Spleen (tissue), 11 donors: ENCODE measurements around the gene PRDM5. TPM values are rescaled to one million over a fixed set of nuclear protein-coding genes. Genes with fewer than 3 reads are reported as not detected.

Experiments
- DNase-seq: peaks from one replicate; pipeline ENCODE4 v3.0.0-alpha.2; 2020
- H3K27ac ChIP-seq, 8 donors: fragments of 200-600 bp; sonication (generic) in 7 of 8; 1 replicate in 4 of 8; 2 replicates in 4 of 8; pipeline versions ENCODE4 v1.5.0 to v1.8.0; 2016 to 2021; ENCODE audit warnings: inconsistent platforms in 4 of 8, mild to moderate bottlenecking in 4 of 8, moderate library complexity in 1 of 8
- H3K27me3 ChIP-seq, 7 donors: fragments of 200-600 bp; sonication (generic) in 6 of 7; replicated peaks in 1 of 7; 1 replicate in 4 of 7; 2 replicates in 3 of 7; pipeline versions ENCODE4 v1.5.0 to v1.8.0; 2016 to 2021; ENCODE audit warnings: inconsistent platforms in 3 of 7, mild to moderate bottlenecking in 1 of 7
- H3K36me3 ChIP-seq, 6 donors: fragments of 200-600 bp; sonication (generic) in 5 of 6; 1 replicate in 4 of 6; 2 replicates in 2 of 6; pipeline versions ENCODE4 v1.5.0 to v1.8.0; 2016 to 2021; ENCODE audit warnings: inconsistent platforms in 2 of 6
- H3K4me1 ChIP-seq, 6 donors: fragments of 200-600 bp; sonication (generic) in 5 of 6; 1 replicate in 3 of 6; 2 replicates in 3 of 6; pipeline versions ENCODE4 v1.5.0 to v1.8.0; 2016 to 2021; ENCODE audit warnings: inconsistent platforms in 3 of 6
- H3K4me3 ChIP-seq, 8 donors: fragments of 200-600 bp; sonication (generic) in 7 of 8; 1 replicate in 4 of 8; 2 replicates in 4 of 8; pipeline versions ENCODE4 v1.5.0 to v1.8.0; 2016 to 2021; ENCODE audit warnings: inconsistent platforms in 4 of 8, mild to moderate bottlenecking in 4 of 8, moderate library complexity in 2 of 8
- H3K9me3 ChIP-seq, 8 donors: fragments of 200-600 bp; sonication (generic) in 7 of 8; 1 replicate in 4 of 8; 2 replicates in 4 of 8; pipeline versions ENCODE4 v1.5.0 to v1.8.0; 2016 to 2021; ENCODE audit warnings: inconsistent platforms in 4 of 8
- POLR2A ChIP-seq, 3 donors: fragments of 450-650 bp; IDR thresholded peaks; one replicate each; pipeline ENCODE4 v1.5.1; 2017; ENCODE audit warnings: antibody characterized with exemption in 3 of 3, mild to moderate bottlenecking in 1 of 3
- POLR2AphosphoS5 ChIP-seq, 3 donors: sonication (generic); formaldehyde crosslinking; IDR thresholded peaks; one replicate each; pipeline ENCODE4 v1.5.1; 2017; ENCODE audit warnings: antibody characterized with exemption in 3 of 3
- WGBS, 5 donors: extraction: QIAGEN DNeasy Blood & Tissue Kit in 3 of 5; methylation state at CpG; one replicate each; pipeline versions ENCODE4 v1.1.5 to v1.1.7; 2013 to 2018; 5-methylcytosine and 5-hydroxymethylcytosine counted together
- intact Hi-C: fragments of 100-400 bp; cut with DNase I; formaldehyde crosslinking; loops from one replicate; pipeline ENCODE4 v1.15.0; 2023; ENCODE audit warnings: low total_unique reads
- polyA plus RNA-seq, 3 donors: library from polyadenylated mRNA; stranded (reverse); fragments of 200-250 nt; gene quantifications; one replicate each; pipeline ENCODE4 v1.2.1, GENCODE V29; 2013
- total RNA-seq, 7 donors: library from RNA; depleted of rRNA in 3 of 7; stranded (reverse); fragments of >200 nt in 3 of 7; fragmentation: NEBNext Ultra II Directional in 4 of 7; extraction: Animal tissue kit (Norgen Biotek cat#: 25700) in 4 of 7; gene quantifications; one replicate each; pipeline versions ENCODE4 v1.1.0 to v1.2.1, GENCODE V29; 2016 to 2021
- TF ChIP-seq, protein P1 (sequence below), 11 experiments: fragments of 200-600 bp in 7 of 11; fragments of 450-650 bp in 4 of 11; sonication (generic) in 4 of 11; IDR thresholded peaks in 8 of 11; conservative IDR thresholded peaks in 3 of 11; 1 replicate in 7 of 11; 2 replicates in 4 of 11; pipeline versions ENCODE4 v1.4.0 to v1.8.0; 2016 to 2021; ENCODE audit warnings: antibody characterized with exemption in 11 of 11, inconsistent platforms in 4 of 11, mild to moderate bottlenecking in 1 of 11
- donor health status: healthy with polysubstance abuse.
- donor health status: DM: no; HTN: no; CAD: no; lungs with moderate emphysema.
- donor health status: DM: no; HTN: no; CAD: no.
- donor health status: Bipolar disorder and iron deficiency.
- donor health status: healthy.
- donor health status: DM: no; HTN: no; CAD: no.
- donor health status: DM: yes; HTN: yes; CAD: no.

The PRDM5 gene
- total and polyA plus RNA-seq, 10 donors = 0.50 to 14.5 (median 7.6) TPM

DNA sequence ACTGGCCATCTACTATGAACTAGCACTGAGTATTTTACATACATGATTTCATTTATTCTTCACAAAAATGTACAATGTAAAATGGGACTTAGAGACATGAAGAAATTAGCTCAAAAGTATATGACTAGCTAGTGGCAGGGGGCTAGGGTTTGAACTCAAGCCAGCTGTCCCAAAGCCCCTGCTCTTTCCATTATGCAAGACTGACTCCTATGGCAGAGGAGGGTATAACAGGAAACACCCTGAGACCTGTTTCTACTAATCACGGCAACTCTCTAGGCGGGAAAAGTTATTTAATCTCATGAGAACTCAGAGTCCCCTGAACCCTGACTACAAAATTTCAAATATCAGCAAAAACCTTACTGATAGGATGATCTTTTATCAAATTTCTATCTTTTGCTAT lies 150.6 kb downstream of the PRDM5 start:
- no peak overlapping the region for H3K27ac ChIP-seq
- 75 to 98% (median 94%) methylated on average over 2 of the region's 2 CpGs for WGBS, 5 donors
- no peak for TF ChIP-seq POLR2A (IDR thresholded peaks at IDR 0.05)
- TF ChIP-seq, protein P1, sequence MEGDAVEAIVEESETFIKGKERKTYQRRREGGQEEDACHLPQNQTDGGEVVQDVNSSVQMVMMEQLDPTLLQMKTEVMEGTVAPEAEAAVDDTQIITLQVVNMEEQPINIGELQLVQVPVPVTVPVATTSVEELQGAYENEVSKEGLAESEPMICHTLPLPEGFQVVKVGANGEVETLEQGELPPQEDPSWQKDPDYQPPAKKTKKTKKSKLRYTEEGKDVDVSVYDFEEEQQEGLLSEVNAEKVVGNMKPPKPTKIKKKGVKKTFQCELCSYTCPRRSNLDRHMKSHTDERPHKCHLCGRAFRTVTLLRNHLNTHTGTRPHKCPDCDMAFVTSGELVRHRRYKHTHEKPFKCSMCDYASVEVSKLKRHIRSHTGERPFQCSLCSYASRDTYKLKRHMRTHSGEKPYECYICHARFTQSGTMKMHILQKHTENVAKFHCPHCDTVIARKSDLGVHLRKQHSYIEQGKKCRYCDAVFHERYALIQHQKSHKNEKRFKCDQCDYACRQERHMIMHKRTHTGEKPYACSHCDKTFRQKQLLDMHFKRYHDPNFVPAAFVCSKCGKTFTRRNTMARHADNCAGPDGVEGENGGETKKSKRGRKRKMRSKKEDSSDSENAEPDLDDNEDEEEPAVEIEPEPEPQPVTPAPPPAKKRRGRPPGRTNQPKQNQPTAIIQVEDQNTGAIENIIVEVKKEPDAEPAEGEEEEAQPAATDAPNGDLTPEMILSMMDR (IDR thresholded peaks at IDR 0.05 in 8 of 11, conservative IDR thresholded peaks at IDR 0.05 in 3 of 11) = no peak
- no peak for TF ChIP-seq POLR2AphosphoS5 (IDR thresholded peaks at IDR 0.05)
- H3K4me3 ChIP-seq = no peak overlapping the region
- no peaks in the 10 kb centered on the region for H3K27me3 ChIP-seq
- no peaks in the 10 kb centered on the region for H3K36me3 ChIP-seq
- H3K9me3 ChIP-seq = peaks cover 0 to 8% (median 0%) of the 10 kb centered on the region in 8 donors
- DNase-seq = no peak
- no peaks in the 10 kb centered on the region for H3K4me1 ChIP-seq
- intact Hi-C loops = no loop called here

DNA sequence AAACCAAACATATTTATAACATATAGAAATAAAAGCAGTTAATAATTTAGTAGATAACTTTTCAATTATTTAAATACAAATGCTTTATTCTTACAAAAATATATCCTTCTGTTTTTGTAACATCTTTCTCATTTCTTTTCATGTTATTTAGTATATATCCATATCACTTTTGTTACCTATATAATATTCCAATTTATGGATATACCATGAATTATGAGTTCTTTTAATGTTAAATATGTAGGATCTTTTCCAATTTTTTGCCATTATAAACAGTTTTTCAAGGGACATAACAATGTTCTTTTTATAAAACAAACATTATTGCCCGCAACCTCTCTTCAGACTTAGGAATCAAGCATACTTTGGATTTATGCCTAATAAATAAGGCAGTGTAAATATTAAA lies 151.6 kb downstream of the PRDM5 start:
- H3K27me3 ChIP-seq = no peaks in the 10 kb centered on the region
- TF ChIP-seq POLR2AphosphoS5 (IDR thresholded peaks at IDR 0.05) (no peak), POLR2A (IDR thresholded peaks at IDR 0.05) (no peak)
- TF ChIP-seq, protein P1 (IDR thresholded peaks at IDR 0.05 in 8 of 11, conservative IDR thresholded peaks at IDR 0.05 in 3 of 11) = no peak
- no peaks in the 10 kb centered on the region for H3K4me1 ChIP-seq
- no peak for DNase-seq
- intact Hi-C loops = no loop called here
- H3K9me3 ChIP-seq = peaks cover 0 to 8% (median 0%) of the 10 kb centered on the region in 8 donors
- H3K27ac ChIP-seq = no peak overlapping the region
- no peaks in the 10 kb centered on the region for H3K36me3 ChIP-seq
- 93 to 99% (median 98%) methylated on average over 1 of the region's 1 CpG for WGBS, 5 donors
- no peak overlapping the region for H3K4me3 ChIP-seq

DNA sequence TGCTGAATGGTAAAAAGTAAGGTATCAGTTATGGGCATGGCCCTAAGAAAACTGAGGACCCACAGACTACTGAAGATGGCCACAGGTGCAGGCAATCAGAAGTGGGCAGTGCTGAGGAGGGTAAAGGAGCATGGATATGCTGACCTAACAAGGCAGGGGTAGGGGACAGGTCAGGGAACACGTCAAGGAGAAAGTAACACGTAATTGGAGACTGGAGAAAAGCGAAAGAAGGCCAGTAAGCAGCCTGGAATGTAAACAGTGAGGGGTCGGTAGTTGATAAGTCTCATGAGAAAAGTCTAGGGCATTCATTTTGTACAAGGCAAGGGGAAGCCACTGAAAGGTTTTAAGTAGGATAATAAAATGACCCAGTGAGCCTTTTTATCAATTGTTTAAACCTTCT lies 153.3 kb downstream of the PRDM5 start:
- Histone ChIP-seq H3K27me3 (no peaks in the 10 kb centered on the region), H3K9me3 (peaks cover 0 to 8% (median 0%) of the 10 kb centered on the region in 8 donors), H3K36me3 (no peaks in the 10 kb centered on the region), H3K4me1 (no peaks in the 10 kb centered on the region), H3K4me3 (no peak overlapping the region), H3K27ac (no peak overlapping the region)
- TF ChIP-seq POLR2AphosphoS5 (IDR thresholded peaks at IDR 0.05) (no peak), POLR2A (IDR thresholded peaks at IDR 0.05) (no peak)
- TF ChIP-seq, protein P1 (IDR thresholded peaks at IDR 0.05 in 8 of 11, conservative IDR thresholded peaks at IDR 0.05 in 3 of 11) = no peak
- intact Hi-C loops = no loop called here
- no peak for DNase-seq
- WGBS, 5 donors = 46 to 74% (median 68%) methylated on average over 4 of the region's 4 CpGs

DNA sequence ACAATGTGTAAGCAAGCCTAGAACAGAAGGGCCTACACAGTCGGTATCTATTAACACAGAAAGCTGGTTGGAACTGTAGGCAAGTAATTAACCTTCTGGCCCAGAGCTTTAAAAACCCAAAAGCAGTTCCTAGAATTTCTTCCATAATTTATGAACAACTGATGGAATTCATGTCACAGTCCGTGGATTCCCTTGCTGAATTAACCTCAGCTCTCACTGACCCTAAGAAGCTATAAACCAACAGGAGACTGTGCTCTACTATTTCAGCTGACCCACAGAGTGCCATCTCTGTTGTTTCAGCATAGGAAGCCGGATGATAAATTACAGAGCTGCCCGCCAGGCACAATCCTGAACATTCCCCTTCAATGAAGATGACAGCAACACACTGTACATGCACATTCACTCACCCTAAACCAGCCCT lies 157.3 kb downstream of the PRDM5 start:
- intact Hi-C loops = no loop called here
- Histone ChIP-seq H3K4me1 (no peaks in the 10 kb centered on the region), H3K27ac (peak overlapping the region in 1 of 8 donors; percentile 7), H3K9me3 (no peaks in the 10 kb centered on the region), H3K27me3 (no peaks in the 10 kb centered on the region), H3K4me3 (no peak overlapping the region), H3K36me3 (peaks cover 0 to 7% (median 0%) of the 10 kb centered on the region in 6 donors)
- DNase-seq = no peak
- 83 to 89% (median 87%) methylated on average over 4 of the region's 4 CpGs for WGBS, 5 donors
- TF ChIP-seq, protein P1 (IDR thresholded peaks at IDR 0.05 in 8 of 11, conservative IDR thresholded peaks at IDR 0.05 in 3 of 11) = no peak
- TF ChIP-seq POLR2A (IDR thresholded peaks at IDR 0.05) = no peak
